ENCODE data around the gene ANKFN1.

ANKFN1 gene

DNA sequence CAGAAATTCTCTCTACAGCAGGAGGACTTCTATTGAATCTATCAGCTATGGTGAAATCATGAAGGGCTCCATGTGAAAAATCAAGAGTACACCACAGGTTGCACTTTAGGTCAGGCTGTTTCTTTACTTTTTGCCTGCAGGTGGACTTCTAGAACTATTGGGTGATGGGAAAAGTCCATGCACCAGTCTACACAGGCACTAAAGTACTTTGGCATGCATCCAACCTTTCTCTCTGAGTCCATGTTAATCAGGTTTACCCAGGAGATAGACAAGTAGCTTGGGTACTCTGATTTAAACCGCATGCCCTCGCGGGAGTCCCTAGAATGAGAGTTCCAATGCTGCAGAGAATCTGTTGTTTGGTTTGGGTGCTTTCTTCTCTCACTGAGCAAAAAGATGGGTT lies 9.1 kb upstream of the ANKFN1 start:
- no peak for DNase-seq

DNA sequence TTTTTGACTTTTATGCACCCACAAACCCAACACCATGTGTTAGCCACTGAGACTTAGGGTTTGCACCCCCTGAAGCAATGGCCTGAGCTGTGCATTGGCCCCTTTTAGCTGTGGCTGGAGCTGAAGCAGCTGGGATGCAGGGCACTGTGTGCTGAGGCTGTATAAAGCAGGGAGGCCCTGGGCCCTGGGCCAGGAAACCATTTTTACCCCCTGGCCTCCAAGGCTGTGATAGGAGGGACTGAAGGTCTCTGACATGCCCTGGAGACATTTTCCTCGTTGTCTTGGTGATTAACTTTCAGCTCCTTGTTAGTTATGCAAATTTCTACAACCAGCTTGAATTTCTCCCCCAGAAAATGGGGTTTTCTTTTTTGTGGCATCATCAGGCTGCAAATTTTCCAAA lies 6.7 kb upstream of the ANKFN1 start:
- no peak for DNase-seq

DNA sequence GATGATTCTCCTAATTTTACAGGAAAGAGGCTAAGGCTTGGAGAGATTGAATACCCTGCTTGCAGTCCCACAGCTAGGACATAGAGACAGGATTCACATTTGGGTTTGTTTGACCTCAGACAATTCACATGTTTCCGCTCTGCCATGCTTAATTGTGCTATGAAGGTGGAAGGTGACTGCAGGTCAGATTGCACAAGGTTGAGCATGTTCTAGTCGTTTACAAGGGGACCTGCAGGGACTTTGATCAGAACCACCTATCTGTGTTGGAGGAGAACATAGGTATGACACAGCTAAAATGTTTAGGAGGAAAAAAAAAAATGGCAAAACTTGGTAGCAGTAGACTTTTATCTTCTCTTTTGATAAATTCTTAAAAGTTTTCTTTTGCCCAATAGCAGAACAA lies 4.9 kb upstream of the ANKFN1 start:
- no peak for DNase-seq

DNA sequence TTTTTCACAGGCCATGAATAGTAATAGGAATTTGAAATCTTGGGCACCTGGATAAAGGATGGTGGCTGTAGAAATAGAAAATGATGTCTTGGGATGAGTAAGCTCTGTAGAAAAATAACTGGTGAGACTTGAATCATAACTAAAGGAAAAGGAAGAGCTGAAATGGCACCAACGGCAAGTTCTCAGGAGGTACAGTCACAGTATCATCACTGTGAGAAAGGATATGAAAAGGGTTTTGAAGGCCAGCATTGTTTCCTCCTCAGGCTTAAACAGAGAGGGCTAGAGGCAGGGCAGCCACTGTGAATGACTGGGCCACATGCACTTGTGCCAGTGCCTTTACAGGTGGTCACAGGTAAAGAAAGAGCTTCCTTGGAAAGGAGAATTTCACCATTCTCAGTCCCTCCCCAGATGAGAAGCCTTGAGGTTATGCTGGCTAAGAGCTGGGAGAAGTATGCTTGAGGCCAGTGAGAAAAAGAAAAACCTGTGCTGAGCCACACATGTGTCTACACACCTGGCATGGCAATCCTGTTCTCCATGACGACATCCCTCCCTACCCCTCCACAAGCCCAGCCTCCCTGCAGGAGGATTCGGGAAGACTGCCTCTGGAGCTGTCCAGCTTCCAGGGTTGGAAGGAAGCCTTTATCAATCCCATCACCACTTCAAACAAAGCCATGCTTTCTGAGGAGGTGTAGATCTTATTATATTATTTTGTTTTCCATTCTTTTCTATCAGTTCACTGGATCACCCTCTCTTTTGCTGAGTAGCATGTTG lies 3.8 kb upstream of the ANKFN1 start:
- no peak for DNase-seq

DNA sequence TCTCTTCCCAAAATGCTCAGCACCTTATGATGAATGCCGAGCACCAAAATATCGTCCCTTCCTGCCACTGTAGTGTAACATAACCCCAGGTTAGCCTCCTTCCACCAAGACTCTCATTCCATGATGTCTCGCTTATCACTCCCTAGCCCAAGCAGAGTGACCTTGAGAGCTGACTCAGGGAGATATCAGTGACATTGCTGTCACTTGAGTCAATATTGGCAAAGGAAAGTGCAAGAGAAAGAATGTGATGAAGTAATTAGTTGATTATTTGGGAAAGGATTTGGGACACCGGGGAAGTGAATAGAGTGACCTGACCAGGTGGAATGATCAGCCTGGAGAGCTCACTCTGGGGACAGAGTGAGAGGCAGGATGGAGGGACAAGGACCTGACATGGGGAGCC lies 2.6 kb upstream of the ANKFN1 start:
- no peak for DNase-seq

DNA sequence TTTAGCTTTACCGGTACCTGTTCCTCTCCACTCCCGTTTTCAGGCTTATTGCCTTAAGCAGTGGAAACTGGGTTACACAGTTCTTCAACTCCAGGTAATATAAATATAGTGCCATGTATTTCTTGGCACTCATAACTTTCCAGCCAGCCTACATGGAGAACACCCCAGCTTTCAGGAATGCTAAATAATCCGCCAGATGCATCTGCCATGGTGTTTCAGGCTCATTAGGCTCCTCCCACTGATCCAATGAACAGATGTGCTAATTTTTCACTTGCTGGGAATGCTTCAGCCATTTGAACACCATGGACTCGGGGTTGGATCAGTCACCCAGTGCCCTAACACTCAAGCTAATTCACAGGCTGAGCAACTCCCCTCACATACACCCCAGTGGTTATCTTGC lies 4.6 kb downstream of the ANKFN1 start:
- DNase-seq: no peak

DNA sequence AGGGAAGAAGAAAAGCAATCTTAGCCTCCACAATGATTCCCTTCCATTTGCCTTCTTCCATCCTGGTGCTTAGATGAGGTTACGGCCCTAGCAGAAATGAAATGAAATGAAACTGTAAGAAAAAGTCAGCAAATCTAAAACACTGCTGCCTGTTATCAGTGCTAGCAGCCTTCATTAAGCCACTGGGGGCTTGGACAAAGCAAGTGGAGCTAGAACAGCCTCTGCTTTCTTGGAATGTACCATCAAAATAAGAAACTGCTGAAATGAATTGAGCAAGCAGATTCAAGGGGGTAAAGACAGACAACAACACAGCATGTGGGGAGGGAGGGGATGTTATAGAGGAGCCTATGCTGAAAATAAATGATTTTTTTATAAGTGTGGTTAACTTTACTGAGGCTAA lies 5.1 kb downstream of the ANKFN1 start:
- DNase-seq: no peak

DNA sequence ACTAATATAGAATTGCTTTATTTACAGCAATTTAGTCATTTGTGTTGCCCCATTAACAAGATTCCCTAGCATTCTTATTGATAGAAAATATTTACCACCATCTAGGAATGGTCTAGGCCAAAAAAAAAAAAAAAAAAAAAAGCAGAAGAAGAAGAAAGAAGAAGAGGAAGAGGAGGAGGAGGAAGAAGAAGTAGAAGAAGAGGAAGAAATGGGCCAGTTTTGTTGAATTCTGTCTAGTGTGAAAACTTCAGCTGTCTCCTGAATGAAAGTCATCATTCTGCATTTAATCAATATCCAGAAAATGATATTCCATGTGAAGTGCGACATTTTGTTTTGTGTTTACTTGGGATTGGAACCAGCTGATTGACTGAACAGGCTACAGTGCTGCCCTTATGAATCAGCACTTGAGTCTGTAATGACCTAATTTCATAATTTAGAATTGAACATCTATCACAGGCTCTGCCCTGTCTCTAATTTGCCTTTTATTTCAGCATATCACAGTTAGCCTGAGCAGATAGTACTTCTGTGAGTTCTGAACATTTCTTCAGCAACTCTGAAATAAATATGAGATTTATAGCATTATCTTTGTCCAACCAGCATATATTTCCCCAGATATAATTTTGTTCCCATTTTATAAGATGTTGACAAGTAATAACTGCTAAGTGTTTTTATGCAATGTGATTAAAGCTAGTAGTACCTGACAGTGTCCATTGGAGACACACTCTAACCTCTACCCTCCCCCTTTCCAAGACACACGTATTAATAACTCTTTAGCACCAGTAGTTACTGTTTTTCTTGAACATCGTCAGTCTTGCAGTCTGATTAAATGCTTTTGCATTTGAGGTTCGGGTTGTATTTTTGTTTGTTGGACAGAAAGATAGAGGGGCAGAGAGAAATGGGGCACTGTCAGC lies 5.9 kb downstream of the ANKFN1 start:
- DNase-seq: no peak

DNA sequence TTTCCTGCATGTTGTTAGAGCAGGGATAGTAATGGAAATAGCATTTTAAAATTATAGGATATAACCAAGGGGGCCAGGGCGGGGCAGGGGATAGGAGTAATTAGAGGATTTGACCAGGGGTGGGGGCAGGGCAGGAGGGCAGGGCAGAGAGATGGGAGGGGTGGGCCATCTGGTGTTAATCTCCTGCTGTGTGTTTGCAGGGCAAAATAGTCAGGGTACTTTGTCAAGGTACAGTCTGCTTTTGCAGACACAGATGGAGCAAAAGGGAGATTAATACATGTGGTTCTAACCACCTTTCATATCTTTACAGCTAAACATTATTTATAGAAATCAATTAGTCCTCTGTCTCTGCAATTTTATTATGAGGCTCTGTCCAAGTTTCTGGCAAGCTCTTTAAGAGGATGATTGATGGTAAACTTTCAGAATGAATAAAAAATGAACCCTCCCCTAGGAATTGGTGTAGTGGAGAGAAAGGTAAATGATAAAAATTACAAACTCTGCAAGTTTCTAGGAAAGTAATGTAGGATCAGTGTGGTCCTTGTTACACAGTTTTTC lies 6.6 kb downstream of the ANKFN1 start:
- DNase-seq: no peak

DNA sequence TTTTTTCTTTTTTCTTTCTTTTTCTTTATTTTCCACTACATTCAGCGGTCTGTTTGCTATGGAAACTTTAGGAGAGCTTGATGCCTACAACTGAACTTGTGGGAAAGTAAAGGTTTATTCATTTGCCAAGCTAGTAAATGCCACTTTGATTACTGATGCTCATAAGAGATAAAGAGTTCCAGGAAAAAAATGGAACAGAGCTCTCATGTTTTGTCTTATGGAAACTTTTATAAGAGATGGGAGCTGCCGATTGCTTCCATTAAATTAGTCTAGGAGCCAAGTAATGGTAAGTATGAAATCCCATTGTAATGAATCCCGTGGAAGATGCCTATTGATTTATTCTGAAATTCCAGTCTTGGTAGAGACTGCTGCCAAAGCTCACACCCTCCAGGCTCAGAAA lies 7.1 kb downstream of the ANKFN1 start:
- DNase-seq: no peak

DNA sequence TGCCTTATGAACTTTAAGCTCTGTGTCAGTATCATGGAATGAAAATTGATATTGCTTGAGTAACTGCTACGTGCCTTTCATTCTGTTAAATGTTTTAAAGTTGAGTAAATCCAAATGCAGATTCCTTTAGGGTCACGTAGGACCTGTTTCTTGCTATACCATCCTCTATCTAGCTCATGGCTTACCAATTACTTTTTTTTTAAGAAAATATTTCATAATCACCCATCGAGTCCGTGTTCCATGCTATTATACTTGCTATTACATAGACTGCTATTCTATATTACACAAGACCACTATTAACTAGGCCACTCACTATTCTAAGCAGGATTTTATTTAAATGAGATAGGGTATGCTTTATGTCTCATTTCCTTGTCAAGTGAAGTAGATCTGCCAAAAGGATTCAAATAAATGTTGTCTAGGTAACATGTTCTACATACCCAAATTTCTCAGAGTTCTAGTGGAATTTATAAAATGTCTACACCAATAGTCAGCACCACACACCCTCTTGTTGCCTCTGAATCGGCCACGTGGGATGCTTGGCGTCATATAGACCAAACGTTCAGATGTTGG lies 11.9 kb downstream of the ANKFN1 start:
- DNase-seq: no peak

DNA sequence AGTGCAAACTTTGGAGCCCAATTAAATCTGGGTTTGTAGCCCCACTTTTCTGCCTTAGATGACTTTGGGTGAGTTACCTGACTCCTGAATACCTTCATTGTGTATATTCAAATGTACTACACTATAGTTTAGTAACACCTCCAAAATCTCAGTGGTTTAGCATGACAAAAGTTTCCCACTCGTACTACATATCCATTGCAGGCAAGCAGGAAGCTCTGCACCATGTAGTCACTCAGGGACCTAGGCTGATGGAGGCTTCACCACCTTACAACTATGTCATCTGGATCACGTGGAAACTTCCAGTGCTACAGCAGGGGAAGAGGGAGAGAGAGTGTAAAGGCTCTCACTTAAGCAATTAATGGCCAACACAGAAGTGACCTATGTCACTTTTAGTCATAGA lies 14.2 kb downstream of the ANKFN1 start:
- no peak for DNase-seq

DNA sequence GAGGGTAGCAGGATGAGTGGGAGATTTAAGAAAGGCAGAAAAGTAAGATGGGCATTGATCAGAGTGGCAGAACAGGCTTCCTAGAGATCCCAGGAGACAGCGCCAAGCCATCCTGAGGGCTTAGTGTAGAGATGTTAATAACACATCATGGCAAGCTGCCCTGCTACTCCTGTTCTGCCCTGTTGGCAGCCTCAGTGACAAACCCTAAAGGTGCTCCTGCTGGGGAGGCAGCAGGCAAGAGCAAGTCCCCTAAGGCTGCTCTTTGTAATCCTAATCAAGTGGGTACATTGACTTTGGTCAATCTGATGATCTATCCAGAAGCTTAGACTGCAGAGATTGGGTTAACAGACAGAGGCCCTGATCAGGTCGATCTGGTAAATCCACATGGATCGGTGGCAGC lies 16.3 kb downstream of the ANKFN1 start:
- DNase-seq: no peak

DNA sequence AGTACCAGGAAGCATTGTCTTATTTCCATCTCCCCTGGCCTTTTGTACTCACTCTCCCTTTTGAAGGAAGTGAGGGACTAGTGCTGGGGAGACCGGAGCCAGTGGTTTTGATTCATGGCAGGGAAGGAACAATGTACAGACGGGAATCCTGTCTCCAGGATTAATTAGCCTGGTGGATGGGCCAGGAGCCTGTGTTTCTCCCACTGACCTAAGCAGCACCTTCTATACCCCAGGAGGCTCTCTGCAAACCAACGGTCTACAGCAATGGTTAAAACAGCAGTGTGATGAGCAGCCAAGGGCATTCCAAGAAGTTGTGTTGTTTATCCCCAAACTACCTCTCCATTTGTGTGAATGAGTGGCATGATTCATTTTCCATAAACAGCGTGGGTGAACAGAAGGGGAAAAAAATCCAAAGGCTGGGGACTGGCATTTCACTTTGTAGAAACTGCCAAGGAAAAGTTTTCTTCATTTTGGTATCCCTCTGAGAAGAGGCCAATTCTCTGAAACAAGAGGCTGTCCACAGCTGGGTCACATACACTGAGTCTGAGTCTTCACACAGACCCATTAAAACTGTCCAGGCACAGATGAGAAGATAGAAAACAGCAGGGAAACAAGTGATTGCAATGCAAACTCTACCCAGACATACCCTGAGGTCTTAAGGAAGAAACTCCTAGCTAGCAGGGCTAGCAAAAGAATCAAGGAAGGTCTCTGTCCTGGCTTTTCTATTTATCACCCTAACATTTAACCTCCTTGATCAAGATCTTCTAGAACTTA lies 18.1 kb downstream of the ANKFN1 start:
- no peak for DNase-seq

DNA sequence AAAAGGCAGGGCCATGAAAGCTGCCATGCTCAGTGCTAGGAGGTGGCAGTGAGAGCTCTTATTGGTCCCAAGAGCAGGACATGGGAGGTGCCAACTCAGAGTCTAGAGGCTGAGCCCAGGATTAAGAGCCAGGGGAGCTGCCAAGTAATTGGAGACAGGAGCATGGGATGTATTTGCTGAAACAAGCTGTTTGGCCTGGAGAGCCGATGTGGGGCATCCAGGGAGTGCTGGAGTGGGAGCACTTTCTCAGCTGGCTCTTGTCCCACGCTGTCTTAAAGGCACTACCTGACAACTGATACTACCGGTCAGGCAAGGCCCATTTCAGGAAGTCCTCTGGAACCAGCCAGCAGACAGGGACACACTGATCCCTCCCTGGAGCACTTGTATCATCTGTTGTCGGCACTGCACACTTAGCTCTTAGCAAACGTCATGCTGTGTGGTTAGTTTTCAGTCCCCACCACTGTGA lies 19.3 kb downstream of the ANKFN1 start:
- no peak for DNase-seq

DNA sequence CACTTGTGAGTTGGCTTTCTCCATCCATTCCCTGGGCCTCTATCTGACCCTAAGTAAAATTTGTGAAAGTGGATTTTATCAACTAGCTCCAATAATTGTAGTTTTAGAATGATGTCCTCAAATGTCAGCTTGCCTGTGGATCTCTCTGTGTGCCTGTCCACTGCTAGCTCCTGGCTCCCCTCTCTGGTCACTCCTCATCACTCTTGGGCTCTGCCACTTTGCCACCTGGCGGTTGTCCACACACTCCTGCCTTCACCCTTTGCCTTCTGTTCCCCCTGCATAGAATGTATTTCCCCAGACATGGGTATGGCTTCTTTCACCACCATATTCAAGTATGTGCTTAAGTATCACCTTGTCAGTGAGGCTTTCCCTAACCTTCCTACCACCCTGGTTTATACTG lies 19.8 kb downstream of the ANKFN1 start:
- no peak for DNase-seq

DNA sequence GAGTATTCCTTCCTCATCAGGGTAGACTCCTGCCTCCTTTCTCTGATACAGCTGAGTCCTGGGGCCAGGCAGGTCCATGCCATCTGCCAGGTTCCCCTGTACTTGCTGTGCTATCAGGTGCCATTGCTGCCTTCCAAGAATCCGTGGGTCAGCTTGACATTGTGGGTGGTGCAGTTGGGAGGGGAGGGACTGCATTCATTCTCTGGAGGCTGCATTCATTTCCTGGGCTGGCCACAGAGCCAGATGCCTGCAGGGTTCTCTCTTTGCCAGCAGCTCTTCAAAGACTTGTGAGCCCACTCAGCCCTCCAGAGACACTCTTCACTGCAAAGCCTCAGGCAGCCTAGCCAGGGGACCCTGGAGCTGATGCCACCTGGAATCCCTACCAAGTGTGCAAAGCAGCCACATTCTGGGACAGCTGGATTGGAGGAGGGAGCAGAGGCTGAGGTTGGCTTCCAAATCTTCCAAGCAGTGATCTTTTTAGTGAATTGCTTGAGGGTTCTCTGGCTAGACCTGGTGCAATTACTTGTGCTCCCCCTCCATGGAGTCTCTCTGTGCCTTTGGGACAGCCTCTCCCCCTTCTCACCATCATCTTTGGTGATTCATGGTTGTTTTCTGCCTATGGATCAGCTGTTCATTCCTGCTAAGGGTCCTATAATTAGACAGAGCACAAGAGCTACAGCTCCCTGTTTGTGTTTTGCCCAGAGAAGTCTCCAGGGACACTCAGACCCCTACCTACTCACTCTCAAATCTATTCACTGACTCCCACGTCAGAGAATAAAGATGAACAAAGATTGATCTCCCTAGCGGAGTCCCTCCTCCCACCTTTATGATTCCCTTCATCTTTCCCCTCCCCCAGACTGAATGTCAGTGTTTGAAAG lies 20.9 kb downstream of the ANKFN1 start:
- DNase-seq: no peak

DNA sequence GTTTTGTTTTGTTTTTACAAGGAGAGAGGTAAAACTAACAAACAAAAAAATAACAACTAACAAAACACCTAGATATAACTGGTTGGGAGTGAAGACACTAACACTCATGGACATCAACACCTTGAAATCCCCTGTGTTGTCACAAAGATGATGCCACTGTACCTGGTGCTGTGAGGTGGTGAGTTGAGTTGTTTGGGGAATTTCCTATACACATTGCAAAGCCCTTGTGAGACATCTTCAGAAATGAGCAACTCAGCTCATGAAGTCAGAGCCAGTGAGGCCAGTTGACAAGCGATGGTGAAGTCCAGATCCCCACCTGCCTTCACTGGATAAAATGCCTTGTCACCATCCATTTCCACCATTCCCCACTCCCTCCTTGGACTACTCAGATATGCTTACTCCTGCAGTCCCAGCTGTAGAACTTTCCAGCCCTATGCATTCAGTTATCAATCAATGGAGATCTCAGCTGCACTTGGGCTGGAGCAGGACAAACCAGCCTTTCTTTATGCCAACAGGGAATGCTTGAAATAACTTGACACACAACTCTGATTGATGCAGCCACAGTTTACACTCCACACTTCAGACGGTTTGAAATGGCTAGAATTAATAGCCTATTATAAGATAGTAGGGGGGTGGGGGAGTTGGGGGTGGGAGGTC lies 22.2 kb downstream of the ANKFN1 start:
- no peak for DNase-seq

DNA sequence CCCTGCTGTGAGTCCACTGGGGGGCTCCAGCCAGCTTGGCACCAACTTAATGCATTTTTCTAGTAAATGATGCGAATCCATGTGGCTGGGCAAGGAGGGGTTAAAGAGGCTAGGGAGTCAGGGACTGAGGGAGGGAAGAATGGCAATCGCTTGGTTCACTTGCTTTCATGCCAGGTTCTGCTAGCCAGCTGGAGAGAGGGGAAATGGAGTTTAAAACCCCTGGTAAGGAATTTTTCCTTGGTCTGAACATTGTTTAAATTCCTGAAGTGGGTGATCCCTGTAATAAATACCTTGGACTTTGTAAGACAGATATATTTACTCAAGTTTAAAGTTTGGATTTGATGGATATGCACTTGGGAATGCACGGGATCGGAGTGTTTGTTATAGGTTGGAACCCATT lies 22.8 kb downstream of the ANKFN1 start:
- DNase-seq: no peak

DNA sequence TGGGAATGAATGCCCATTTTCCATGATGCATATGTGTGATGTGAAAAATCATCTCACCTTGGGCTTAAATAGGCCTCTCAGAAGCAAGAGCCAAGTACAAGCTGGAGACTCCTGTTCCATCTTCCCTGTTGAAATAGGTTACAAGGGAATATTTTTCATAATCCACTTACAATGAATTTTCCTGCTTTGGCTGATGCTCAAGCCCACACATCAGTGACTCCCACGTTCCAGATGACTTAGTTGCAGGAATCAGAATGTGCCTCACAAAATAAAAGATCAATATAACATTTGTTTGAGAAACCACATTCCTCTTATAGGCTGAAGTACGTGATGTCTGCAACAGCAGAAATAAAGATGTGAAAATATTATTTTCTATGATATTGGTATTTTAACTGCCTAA lies 24.1 kb downstream of the ANKFN1 start:
- DNase-seq: no peak

DNA sequence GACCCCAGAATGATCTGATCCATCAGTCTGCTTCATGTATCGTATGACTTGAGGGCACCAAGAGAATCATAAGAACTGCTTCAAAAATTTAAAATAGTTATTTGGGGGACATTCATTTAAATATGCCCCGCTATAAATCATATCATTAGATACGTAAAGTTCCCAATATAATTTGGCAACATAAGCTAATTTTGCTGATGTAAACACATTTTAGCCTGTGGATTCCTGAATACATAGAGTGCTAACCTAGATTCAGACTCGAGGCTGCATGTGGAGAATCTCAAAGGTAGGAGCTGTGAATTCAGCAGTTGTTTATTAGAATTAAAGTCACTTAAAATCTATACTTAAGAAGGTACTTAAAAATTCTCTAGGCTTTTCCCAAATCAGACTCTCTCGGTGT lies 24.9 kb downstream of the ANKFN1 start:
- no peak for DNase-seq
